GM20431 (cell line): ENCODE measurements around the gene HAUS3.

ENCODE experiments used
- in situ Hi-C: fragments of 300-500 bp; cut with MseI, MboI; formaldehyde crosslinking; loops from one replicate; pipeline ENCODE4 v1.15.0; 2020; ENCODE audit warnings: low sequenced_read_pairs; ENCODE audit not compliant: unreplicated experiment

HAUS3 gene

DNA sequence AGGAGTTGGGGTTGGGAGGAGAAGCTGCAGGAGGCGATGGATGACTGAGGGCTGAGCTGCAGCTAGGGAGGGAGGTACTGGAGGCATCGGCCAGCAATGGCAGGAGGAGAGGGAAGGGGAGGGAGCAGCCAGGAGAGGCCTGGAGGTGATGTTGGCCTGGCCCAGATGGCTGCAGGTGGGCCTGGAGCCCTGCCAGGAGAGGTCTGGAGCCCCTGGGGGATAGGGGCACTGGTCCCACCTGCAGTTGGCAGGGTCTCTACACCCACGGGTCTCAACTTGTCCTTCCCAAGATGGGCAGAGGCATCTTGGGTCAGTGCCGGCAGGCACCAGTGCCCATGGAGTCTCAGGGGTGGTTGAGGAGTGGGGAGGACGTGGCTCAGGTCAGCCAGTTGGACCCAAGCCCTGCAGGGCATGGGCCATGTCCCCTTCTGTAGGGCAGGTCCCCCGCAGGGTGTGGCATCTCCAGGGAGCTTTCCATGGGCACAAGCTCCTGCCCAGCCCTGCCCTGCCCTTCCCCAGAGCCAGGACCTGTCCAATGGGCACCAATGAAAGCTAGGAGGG, 22.6 kb upstream of the HAUS3 start:
- in situ Hi-C loops: no loop called here

DNA sequence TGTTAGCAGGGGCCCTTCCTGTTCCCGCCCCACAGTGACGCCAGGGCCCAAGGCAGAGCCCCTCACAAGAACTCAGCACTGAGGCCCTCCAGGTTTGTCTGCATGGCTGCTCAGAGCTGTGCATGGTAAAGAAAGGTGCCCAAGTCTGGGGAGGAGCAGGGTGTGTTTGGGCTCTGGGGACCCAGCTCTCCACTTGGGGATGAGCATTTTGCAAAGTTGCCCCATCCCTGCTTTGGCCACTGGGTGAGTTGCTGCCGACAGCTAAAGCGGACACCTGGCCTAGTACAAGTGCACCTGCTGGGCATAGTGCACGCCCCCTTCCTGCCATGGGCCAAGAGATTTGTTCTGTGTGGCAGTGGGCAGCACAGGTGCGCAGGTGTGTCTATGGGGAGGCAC, 22.0 kb upstream of the HAUS3 start:
- in situ Hi-C loops: no loop called here

GRCh38 chr4:2262944-2263250, 21.0 kb upstream of the HAUS3 start:
- in situ Hi-C loops: no loop called here

GRCh38 chr4:2262145-2262943, 20.4 kb upstream of the HAUS3 start:
- in situ Hi-C loops: no loop called here

DNA sequence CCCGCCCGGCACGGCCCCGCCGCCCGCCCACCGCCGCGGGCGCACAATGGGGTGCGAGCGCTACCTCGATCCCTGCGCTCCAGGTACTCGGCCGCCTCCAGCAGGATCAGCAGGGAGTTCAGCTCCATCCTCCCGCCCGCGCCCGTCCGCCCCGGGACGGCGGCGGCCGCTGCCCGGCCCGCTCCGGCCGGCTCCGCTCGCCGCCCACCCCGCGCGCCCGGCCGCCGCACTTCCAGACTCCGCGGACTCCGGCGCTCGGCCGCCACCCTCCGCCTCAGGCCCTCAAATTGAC, 19.9 kb upstream of the HAUS3 start, which contains the start of gene MXD4:
Gene MXD4 (minus strand): TSS at position 257 of the 292 bp plus-strand sequence. CDS start 129 bp downstream, at position 128.
- in situ Hi-C loops: no loop called here

DNA sequence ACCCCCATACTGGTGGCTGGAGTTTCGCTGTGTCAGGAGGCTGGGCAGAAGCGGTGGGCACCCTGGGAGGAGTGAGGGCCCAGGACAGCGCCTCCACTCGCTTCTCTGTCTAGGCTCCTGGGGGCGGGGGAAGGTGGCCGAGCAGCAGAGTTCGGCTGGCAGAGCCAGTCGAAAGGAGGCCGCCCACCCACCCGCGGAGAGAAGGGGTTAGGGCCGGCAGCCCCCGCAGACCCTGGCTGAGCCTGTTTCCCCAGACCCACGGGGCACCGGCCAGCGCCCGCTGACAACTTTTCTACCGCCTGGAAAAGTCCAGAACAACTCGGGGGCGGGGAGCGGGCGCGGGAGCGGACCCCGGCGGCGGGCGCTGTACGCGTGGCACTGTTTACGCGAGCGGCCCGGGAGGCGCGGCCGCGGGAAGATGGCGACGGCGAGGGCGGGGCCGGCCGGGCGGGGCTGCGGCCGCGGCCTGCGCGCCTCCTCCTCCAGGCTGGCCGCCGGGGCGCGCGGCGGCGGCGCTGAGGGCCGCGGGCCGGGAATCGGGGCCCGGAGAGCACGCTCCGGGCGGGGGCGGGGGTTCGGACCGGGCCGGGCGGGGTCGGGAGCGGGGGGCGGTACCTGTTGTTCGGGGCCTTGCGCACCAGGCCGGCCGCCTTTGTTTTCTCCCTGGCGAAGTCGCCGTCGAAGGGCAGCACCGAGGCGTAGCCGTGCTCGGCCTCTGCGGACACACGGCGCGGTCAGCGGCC, 19.4 kb upstream of the HAUS3 start:
- in situ Hi-C loops: no loop called here

DNA sequence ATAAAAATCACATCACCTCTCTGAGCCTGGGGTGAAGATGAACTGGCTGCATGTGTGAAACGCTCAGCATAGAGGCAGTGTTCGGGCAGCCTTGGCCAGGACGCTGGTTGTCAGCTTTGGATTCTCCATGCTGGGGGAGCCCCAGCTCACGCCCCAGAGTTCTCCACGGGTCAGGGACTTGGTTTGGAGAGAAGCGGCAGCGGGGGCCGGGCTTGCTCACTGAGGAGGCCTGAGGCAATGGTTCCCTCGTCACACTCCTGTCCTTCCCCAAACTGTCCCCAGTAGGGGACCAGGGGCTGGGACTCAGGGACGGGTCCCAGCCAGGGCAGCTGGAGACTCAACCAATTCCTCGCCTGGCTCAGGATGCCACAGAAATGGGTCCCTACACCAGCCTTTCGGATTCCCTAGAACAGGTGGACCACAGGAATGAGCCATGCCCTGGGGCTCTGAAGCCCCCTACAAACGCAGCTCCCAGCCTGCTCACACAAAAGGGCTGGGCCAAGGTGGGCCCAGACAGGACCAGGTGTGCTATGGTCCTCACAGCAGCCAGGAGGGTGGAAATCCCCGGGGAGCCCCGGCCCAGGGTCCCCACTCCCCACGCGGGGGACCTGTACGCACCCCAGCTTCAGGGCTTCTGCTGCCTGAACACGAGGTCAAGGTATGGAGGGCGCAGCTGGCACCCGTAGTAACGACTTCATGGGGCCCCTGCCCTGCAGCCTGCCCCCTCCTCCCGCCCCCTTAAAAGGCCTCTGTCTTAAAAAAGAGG, 18.6 kb upstream of the HAUS3 start:
- in situ Hi-C loops: no loop called here

GRCh38 chr4:2259541-2260343, 17.8 kb upstream of the HAUS3 start:
- in situ Hi-C loops: no loop called here

GRCh38 chr4:2259036-2259540, 17.2 kb upstream of the HAUS3 start:
- in situ Hi-C loops: no loop called here

GRCh38 chr4:2258091-2259035, 16.4 kb upstream of the HAUS3 start:
- in situ Hi-C loops: no loop called here

GRCh38 chr4:2257361-2258081, 15.6 kb upstream of the HAUS3 start:
- in situ Hi-C loops: no loop called here

- in situ Hi-C loops: no loop called here
Measured at GRCh38 chr4:2256781-2257191, 14.9 kb upstream of the HAUS3 start.

DNA sequence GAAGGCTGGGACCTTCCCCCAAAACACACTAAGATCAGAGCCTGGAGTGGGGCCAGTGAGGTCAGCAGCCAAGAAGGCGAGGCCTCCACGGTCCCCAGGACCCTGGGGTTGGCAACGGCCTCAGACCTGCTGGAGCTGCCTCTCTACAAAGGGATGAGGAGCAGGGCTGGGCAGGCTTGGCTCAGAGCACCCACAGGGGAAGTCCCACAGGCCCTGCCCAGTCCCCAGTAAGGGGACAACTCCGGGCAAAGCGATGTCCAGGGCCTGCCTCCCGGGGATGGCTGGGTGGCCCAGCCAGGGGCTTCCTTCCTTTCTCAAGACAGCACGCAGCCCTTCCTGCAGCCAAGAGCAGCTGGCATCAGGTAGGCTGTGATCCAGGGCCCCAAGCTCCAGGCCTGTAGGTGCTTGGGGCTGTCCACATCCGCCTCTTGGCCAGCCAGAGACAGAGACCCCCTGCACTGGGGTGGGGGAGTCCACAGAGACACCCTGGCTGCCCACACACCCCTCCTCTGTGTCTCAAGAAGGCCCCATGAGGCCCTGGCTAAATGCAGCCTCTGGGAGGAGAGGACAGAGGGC, 14.3 kb upstream of the HAUS3 start:
- in situ Hi-C loops: no loop called here

DNA sequence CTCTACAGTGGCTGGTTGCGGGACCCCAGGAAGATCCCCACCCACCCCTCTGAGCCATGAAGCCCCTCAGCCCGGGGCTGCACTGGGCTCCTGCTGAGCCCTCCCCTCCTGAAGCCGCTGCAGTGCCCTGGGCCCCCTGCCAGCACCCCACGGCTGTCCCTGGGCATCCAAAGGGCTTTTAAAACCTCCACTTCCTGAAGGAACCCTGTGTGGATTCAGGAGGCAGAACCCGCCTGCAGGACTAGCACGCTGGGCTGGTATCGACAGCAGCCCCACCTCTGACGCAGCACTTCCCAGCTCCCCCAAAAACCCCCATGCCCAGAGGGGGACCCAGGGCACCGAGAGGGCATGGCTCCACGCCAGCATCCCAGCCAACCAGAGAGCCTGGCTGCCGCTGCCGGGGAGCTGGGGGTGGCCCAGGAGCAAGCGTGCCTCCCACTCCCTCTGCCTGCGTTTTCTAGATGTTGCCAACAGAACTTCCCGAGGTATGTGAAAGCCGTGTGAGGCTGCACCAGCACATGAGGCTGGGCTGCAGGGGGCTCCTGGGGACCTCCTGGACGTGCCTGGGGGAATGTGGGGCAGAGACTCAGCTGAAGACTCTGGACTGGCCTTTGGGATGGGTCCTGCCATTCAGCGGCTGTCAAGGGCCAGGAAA, 13.7 kb upstream of the HAUS3 start:
- in situ Hi-C loops: no loop called here

- in situ Hi-C loops: no loop called here
Measured at GRCh38 chr4:2254665-2255500, 13.0 kb upstream of the HAUS3 start.
